Suprapubic skin (tissue), 4 donors: ENCODE results near the gene GMDS.

ENCODE experiments used
- EP300 ChIP-seq: sonication (generic); formaldehyde crosslinking; IDR thresholded peaks from one replicate; pipeline ENCODE4 v1.6.1; 2017; ENCODE audit warnings: antibody characterized with exemption
- POLR2AphosphoS5 ChIP-seq, 3 donors: sonication (generic); formaldehyde crosslinking; IDR thresholded peaks; one replicate each; pipeline ENCODE4 v1.6.1; 2017; ENCODE audit warnings: antibody characterized with exemption in 3 of 3
- TF ChIP-seq, protein P1 (sequence below), 2 donors: fragments of 200-600 bp in 1 of 2; fragments of 450-650 bp in 1 of 2; sonication (generic) in 1 of 2; IDR thresholded peaks; one replicate each; pipeline ENCODE4 v1.5.1; 2016 to 2019; ENCODE audit warnings: antibody characterized with exemption in 2 of 2, mild to moderate bottlenecking in 1 of 2, moderate library complexity in 1 of 2

DNA sequence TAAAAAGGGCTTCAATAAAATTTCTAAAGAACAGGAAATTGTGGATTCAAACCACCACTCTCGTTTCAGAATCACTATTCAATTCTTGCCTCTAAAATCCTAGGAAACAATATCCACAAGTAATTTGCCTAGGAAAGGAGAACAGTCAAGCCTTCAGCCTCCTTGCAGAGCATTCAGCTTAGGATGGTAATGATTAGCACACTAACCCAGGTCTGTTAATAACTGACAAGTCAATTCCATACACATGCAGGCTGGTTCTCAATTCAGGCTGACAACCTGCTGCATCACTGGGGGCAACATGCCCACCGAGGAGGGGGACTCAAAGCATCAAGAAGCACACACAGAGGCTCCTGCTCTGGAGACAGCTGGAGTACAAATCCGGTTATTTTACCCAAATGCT, 57.6 kb downstream of the GMDS start:
- TF ChIP-seq POLR2AphosphoS5 (IDR thresholded peaks at IDR 0.05) = no peak
- TF ChIP-seq EP300 = no peak
- TF ChIP-seq, protein P1, sequence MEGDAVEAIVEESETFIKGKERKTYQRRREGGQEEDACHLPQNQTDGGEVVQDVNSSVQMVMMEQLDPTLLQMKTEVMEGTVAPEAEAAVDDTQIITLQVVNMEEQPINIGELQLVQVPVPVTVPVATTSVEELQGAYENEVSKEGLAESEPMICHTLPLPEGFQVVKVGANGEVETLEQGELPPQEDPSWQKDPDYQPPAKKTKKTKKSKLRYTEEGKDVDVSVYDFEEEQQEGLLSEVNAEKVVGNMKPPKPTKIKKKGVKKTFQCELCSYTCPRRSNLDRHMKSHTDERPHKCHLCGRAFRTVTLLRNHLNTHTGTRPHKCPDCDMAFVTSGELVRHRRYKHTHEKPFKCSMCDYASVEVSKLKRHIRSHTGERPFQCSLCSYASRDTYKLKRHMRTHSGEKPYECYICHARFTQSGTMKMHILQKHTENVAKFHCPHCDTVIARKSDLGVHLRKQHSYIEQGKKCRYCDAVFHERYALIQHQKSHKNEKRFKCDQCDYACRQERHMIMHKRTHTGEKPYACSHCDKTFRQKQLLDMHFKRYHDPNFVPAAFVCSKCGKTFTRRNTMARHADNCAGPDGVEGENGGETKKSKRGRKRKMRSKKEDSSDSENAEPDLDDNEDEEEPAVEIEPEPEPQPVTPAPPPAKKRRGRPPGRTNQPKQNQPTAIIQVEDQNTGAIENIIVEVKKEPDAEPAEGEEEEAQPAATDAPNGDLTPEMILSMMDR (IDR thresholded peaks at IDR 0.05) = no peak
